Hepatocyte (in vitro differentiated cells): ENCODE data around the gene GNS.

Experiments used
- EZH2 ChIP-seq: fragments of 200-600 bp; sonication (generic); IDR thresholded peaks from 2 replicates; pipeline ENCODE4 v1.6.1; 2016; ENCODE audit warnings: antibody characterized with exemption, mild to moderate bottlenecking, borderline replicate concordance
- TF ChIP-seq, protein P1 (sequence below): fragments of 200-600 bp; sonication (generic); IDR thresholded peaks from 2 replicates; pipeline ENCODE4 v1.5.1; 2016; ENCODE audit warnings: antibody characterized with exemption, mild to moderate bottlenecking; ENCODE audit not compliant: poor library complexity

GRCh38 chr12:64760808-64761573 lies 1.8 kb upstream of the GNS start:
- TF ChIP-seq, protein P1, sequence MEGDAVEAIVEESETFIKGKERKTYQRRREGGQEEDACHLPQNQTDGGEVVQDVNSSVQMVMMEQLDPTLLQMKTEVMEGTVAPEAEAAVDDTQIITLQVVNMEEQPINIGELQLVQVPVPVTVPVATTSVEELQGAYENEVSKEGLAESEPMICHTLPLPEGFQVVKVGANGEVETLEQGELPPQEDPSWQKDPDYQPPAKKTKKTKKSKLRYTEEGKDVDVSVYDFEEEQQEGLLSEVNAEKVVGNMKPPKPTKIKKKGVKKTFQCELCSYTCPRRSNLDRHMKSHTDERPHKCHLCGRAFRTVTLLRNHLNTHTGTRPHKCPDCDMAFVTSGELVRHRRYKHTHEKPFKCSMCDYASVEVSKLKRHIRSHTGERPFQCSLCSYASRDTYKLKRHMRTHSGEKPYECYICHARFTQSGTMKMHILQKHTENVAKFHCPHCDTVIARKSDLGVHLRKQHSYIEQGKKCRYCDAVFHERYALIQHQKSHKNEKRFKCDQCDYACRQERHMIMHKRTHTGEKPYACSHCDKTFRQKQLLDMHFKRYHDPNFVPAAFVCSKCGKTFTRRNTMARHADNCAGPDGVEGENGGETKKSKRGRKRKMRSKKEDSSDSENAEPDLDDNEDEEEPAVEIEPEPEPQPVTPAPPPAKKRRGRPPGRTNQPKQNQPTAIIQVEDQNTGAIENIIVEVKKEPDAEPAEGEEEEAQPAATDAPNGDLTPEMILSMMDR, result no peak
- no peak for TF ChIP-seq EZH2
